KOPT-K1 (cell line): Measurements from ENCODE around the gene B4GALT6.

Source experiments
- H3K27ac ChIP-seq: fragments of 200-600 bp; sonication (generic); 2 replicates; pipeline ENCODE4 v1.5.1; 2016; ENCODE audit warnings: antibody characterized with exemption, mild to moderate bottlenecking, low read depth, low read length; ENCODE audit not compliant: poor library complexity, severe bottlenecking
- H3K36me3 ChIP-seq: fragments of 200-600 bp; sonication (generic); 2 replicates; pipeline ENCODE4 v1.5.1; 2017; ENCODE audit warnings: antibody characterized with exemption, mild to moderate bottlenecking, low read length, moderate library complexity; ENCODE audit not compliant: insufficient read depth
- H3K9me3 ChIP-seq: fragments of 200-600 bp; sonication (generic); 2 replicates; pipeline ENCODE4 v1.5.1; 2017; ENCODE audit warnings: antibody characterized with exemption, low read length, mild to moderate bottlenecking; ENCODE audit not compliant: insufficient read depth, poor library complexity, severe bottlenecking

B4GALT6 gene

GRCh38 chr18:31636387-31636786 lies 48.0 kb downstream of the B4GALT6 start:
- no peak overlapping the region for H3K27ac ChIP-seq
- H3K36me3 ChIP-seq = no peaks in the 10 kb centered on the region
- H3K9me3 ChIP-seq = no peaks in the 10 kb centered on the region

- Histone ChIP-seq H3K9me3 (no peaks in the 10 kb centered on the region), H3K36me3 (no peaks in the 10 kb centered on the region), H3K27ac (no peak overlapping the region)
These were observed 50.1 kb downstream of the B4GALT6 start for GRCh38 chr18:31634331-31634713.

- H3K9me3 ChIP-seq = no peaks in the 10 kb centered on the region
These were observed 50.7 kb downstream of the B4GALT6 start for GRCh38 chr18:31633392-31634330.

GRCh38 chr18:31632356-31632755 lies 52.0 kb downstream of the B4GALT6 start:
- Histone ChIP-seq H3K36me3 (no peaks in the 10 kb centered on the region), H3K9me3 (no peaks in the 10 kb centered on the region), H3K27ac (no peak overlapping the region)

More at GRCh38 chr18:31633392-31634330, 50.7 kb downstream of the B4GALT6 start:
- H3K27ac ChIP-seq = no peak overlapping the region
- H3K36me3 ChIP-seq = no peaks in the 10 kb centered on the region

GRCh38 chr18:31631526-31631925 lies 52.9 kb downstream of the B4GALT6 start:
- Histone ChIP-seq H3K27ac (no peak overlapping the region), H3K36me3 (no peaks in the 10 kb centered on the region), H3K9me3 (no peaks in the 10 kb centered on the region)

- no peaks in the 10 kb centered on the region for H3K9me3 ChIP-seq
- no peak overlapping the region for H3K27ac ChIP-seq
- H3K36me3 ChIP-seq = no peaks in the 10 kb centered on the region
These were observed 53.8 kb downstream of the B4GALT6 start for GRCh38 chr18:31630549-31630948.

- H3K27ac ChIP-seq = no peak overlapping the region
- no peaks in the 10 kb centered on the region for H3K9me3 ChIP-seq
- H3K36me3 ChIP-seq = no peaks in the 10 kb centered on the region
These were observed 58.0 kb downstream of the B4GALT6 start for GRCh38 chr18:31626409-31626808.

GRCh38 chr18:31624892-31625640 lies 59.3 kb downstream of the B4GALT6 start:
- Histone ChIP-seq H3K27ac (no peak overlapping the region), H3K36me3 (no peaks in the 10 kb centered on the region), H3K9me3 (no peaks in the 10 kb centered on the region)

- H3K36me3 ChIP-seq = no peaks in the 10 kb centered on the region
- no peaks in the 10 kb centered on the region for H3K9me3 ChIP-seq
- H3K27ac ChIP-seq = no peak overlapping the region
These were observed 65.1 kb downstream of the B4GALT6 start for GRCh38 chr18:31619291-31619690.

GRCh38 chr18:31618801-31619200 lies 65.6 kb downstream of the B4GALT6 start:
- Histone ChIP-seq H3K27ac (no peak overlapping the region), H3K36me3 (no peaks in the 10 kb centered on the region), H3K9me3 (no peaks in the 10 kb centered on the region)

- H3K27ac ChIP-seq = no peak overlapping the region
- H3K9me3 ChIP-seq = no peaks in the 10 kb centered on the region
- no peaks in the 10 kb centered on the region for H3K36me3 ChIP-seq
These were observed 67.2 kb downstream of the B4GALT6 start for GRCh38 chr18:31617031-31617717.

GRCh38 chr18:31616586-31616985 lies 67.8 kb downstream of the B4GALT6 start:
- no peaks in the 10 kb centered on the region for H3K9me3 ChIP-seq
- H3K36me3 ChIP-seq = no peaks in the 10 kb centered on the region
- no peak overlapping the region for H3K27ac ChIP-seq

- Histone ChIP-seq H3K9me3 (no peaks in the 10 kb centered on the region), H3K36me3 (no peaks in the 10 kb centered on the region)
These were observed 70.3 kb downstream of the B4GALT6 start for GRCh38 chr18:31614044-31614443.

GRCh38 chr18:31612124-31612523 lies 72.3 kb downstream of the B4GALT6 start:
- Histone ChIP-seq H3K36me3 (no peaks in the 10 kb centered on the region), H3K27ac (no peak overlapping the region)

More at GRCh38 chr18:31614044-31614443, 70.3 kb downstream of the B4GALT6 start:
- H3K27ac ChIP-seq = no peak overlapping the region

GRCh38 chr18:31611511-31611910 lies 72.9 kb downstream of the B4GALT6 start:
- no peaks in the 10 kb centered on the region for H3K9me3 ChIP-seq
- no peaks in the 10 kb centered on the region for H3K36me3 ChIP-seq
- no peak overlapping the region for H3K27ac ChIP-seq

More at GRCh38 chr18:31612124-31612523, 72.3 kb downstream of the B4GALT6 start:
- no peaks in the 10 kb centered on the region for H3K9me3 ChIP-seq
